Measurements from ENCODE around the gene GPC6.
"Not testable (repeated sequence)": the region's sequence is repeated elsewhere in the genome, so short reads cannot be mapped to it uniquely, and the experiment has no call there.

Gene GPC6

GRCh38 chr13:93316841-93317240 lies 90.2 kb downstream of the GPC6 start:
- Histone ChIP-seq H3K9ac (ENCODE audit: low read length) (no peak overlapping the region), H2AFZ (ENCODE audit: low read length) (no peak overlapping the region), H3K4me1 (ENCODE audit: insufficient read depth, low read length, severe bottlenecking) (no peaks in the 10 kb centered on the region), H3K79me2 (ENCODE audit: insufficient read depth, low read length) (no peaks in the 10 kb centered on the region), H4K20me1 (ENCODE audit: insufficient read depth, low read length) (no peaks in the 10 kb centered on the region), H3F3A (ENCODE audit: insufficient read depth, low read length) (no peaks in the 10 kb centered on the region), H3K36me3 (ENCODE audit: insufficient read depth, low read length) (no peaks in the 10 kb centered on the region), H3K4me2 (ENCODE audit: low read length) (no peak overlapping the region), H3K9me2 (ENCODE audit: low read depth, low read length) (no peaks in the 10 kb centered on the region), H3K27ac (ENCODE audit: low read depth, low read length, poor library complexity, severe bottlenecking) (no peak overlapping the region), H3K4me3 (ENCODE audit: low read depth, low read length, poor library complexity, severe bottlenecking) (no peak overlapping the region), H3K27me3 (ENCODE audit: insufficient read depth, low read length) (no peaks in the 10 kb centered on the region), H3K9me3 (ENCODE audit: low read length) (no peaks in the 10 kb centered on the region)
- TF ChIP-seq EZH2 (IDR thresholded peaks at IDR 0.05; ENCODE audit: borderline replicate concordance, low read length) = no peak
- TF ChIP-seq CTCF (IDR thresholded peaks at IDR 0.05; ENCODE audit: low read length) = no peak

- no peaks in the 10 kb centered on the region for H3K27me3 ChIP-seq (ENCODE audit: insufficient read depth, low read length)
- H3K9me3 ChIP-seq (ENCODE audit: low read length) = no peaks in the 10 kb centered on the region
- H3F3A ChIP-seq (ENCODE audit: insufficient read depth, low read length) = no peaks in the 10 kb centered on the region
- H3K36me3 ChIP-seq (ENCODE audit: insufficient read depth, low read length) = no peaks in the 10 kb centered on the region
- TF ChIP-seq CTCF (IDR thresholded peaks at IDR 0.05; ENCODE audit: low read length) = no peak
- TF ChIP-seq EZH2 (IDR thresholded peaks at IDR 0.05; ENCODE audit: borderline replicate concordance, low read length) = no peak
- H3K9me2 ChIP-seq (ENCODE audit: low read depth, low read length) = no peaks in the 10 kb centered on the region
- no peak overlapping the region for H3K9ac ChIP-seq (ENCODE audit: low read length)
- H3K4me1 ChIP-seq (ENCODE audit: insufficient read depth, low read length, severe bottlenecking) = no peaks in the 10 kb centered on the region
- no peak overlapping the region for H3K27ac ChIP-seq (ENCODE audit: low read depth, low read length, poor library complexity, severe bottlenecking)
- no peak overlapping the region for H2AFZ ChIP-seq (ENCODE audit: low read length)
- no peak overlapping the region for H3K4me2 ChIP-seq (ENCODE audit: low read length)
- no peaks in the 10 kb centered on the region for H3K79me2 ChIP-seq (ENCODE audit: insufficient read depth, low read length)
- H4K20me1 ChIP-seq (ENCODE audit: insufficient read depth, low read length) = no peaks in the 10 kb centered on the region
- no peak overlapping the region for H3K4me3 ChIP-seq (ENCODE audit: low read depth, low read length, poor library complexity, severe bottlenecking)
Observed at GRCh38 chr13:93318534-93319254, 92.1 kb downstream of the GPC6 start.

- no peaks in the 10 kb centered on the region for H3K79me2 ChIP-seq (ENCODE audit: insufficient read depth, low read length)
- no peaks in the 10 kb centered on the region for H3K9me3 ChIP-seq (ENCODE audit: low read length)
- H3K9ac ChIP-seq (ENCODE audit: low read length) = no peak overlapping the region
- no peak overlapping the region for H3K4me2 ChIP-seq (ENCODE audit: low read length)
- H3K36me3 ChIP-seq (ENCODE audit: insufficient read depth, low read length) = no peaks in the 10 kb centered on the region
- H3F3A ChIP-seq (ENCODE audit: insufficient read depth, low read length) = no peaks in the 10 kb centered on the region
- no peaks in the 10 kb centered on the region for H4K20me1 ChIP-seq (ENCODE audit: insufficient read depth, low read length)
- no peak overlapping the region for H3K27ac ChIP-seq (ENCODE audit: low read depth, low read length, poor library complexity, severe bottlenecking)
- H3K4me1 ChIP-seq (ENCODE audit: insufficient read depth, low read length, severe bottlenecking) = no peaks in the 10 kb centered on the region
- no peak overlapping the region for H2AFZ ChIP-seq (ENCODE audit: low read length)
- no peaks in the 10 kb centered on the region for H3K9me2 ChIP-seq (ENCODE audit: low read depth, low read length)
- TF ChIP-seq CTCF (IDR thresholded peaks at IDR 0.05; ENCODE audit: low read length) (no peak), EZH2 (IDR thresholded peaks at IDR 0.05; ENCODE audit: borderline replicate concordance, low read length) (no peak)
- no peaks in the 10 kb centered on the region for H3K27me3 ChIP-seq (ENCODE audit: insufficient read depth, low read length)
- no peak overlapping the region for H3K4me3 ChIP-seq (ENCODE audit: low read depth, low read length, poor library complexity, severe bottlenecking)
Observed at GRCh38 chr13:93320942-93321341, 94.3 kb downstream of the GPC6 start.

- H3F3A ChIP-seq (ENCODE audit: insufficient read depth, low read length); H3K9me3 ChIP-seq (ENCODE audit: low read length); H2AFZ ChIP-seq (ENCODE audit: low read length); H3K9me2 ChIP-seq (ENCODE audit: low read depth, low read length); H3K27ac ChIP-seq (ENCODE audit: low read depth, low read length, poor library complexity, severe bottlenecking); H3K79me2 ChIP-seq (ENCODE audit: insufficient read depth, low read length); H3K4me3 ChIP-seq (ENCODE audit: low read depth, low read length, poor library complexity, severe bottlenecking); H3K4me1 ChIP-seq (ENCODE audit: insufficient read depth, low read length, severe bottlenecking); H3K4me2 ChIP-seq (ENCODE audit: low read length); H3K9ac ChIP-seq (ENCODE audit: low read length); H4K20me1 ChIP-seq (ENCODE audit: insufficient read depth, low read length); H3K36me3 ChIP-seq (ENCODE audit: insufficient read depth, low read length); H3K27me3 ChIP-seq (ENCODE audit: insufficient read depth, low read length): not testable (repeated sequence)
Observed at GRCh38 chr13:93323880-93324279, 97.3 kb downstream of the GPC6 start.

Measured in OCI-LY1 (cell line).